ENCODE measurements around the gene JARID2. TPM values are rescaled to one million over a fixed set of nuclear protein-coding genes. Genes with fewer than 3 reads are reported as not detected.

Gene JARID2
- total and polyA plus RNA-seq, 9 of the 15 experiments (the other 6 are each of a cell fraction or from before 2014, with no cell fraction given): 5.0 to 29.0 (median 15.6) TPM

- TF ChIP-seq AFF4 (CRISPR knock-in tag; IDR thresholded peaks at IDR 0.05) (no peak), MBD1 (CRISPR knock-in tag; IDR thresholded peaks at IDR 0.05) (no peak), MXI1 (IDR thresholded peaks at IDR 0.05; ENCODE audit: low read depth, low read length) (no peak), MLX (CRISPR knock-in tag; conservative IDR thresholded peaks at IDR 0.05) (no peak), CHD4 (IDR thresholded peaks at IDR 0.05; ENCODE audit: insufficient read depth, insufficient replicate concordance, low read depth, low read length, poor library complexity, severe bottlenecking) (no peak), TEAD1 (CRISPR knock-in tag; IDR thresholded peaks at IDR 0.05) (0 out of 4 replicates have a peak, but pooled peaks of 1 of the 2 experiments have one; percentile 17), ZNF644 (tag; IDR thresholded peaks at IDR 0.05; ENCODE audit: low read depth) (no peak), SPI1 (IDR thresholded peaks at IDR 0.05; ENCODE audit: borderline replicate concordance, low read depth, low read length) (no peak), CTCF (IDR thresholded peaks at IDR 0.05 in 2 of 3, conservative IDR thresholded peaks at IDR 0.05 in 1 of 3; ENCODE audit: insufficient read depth in 2 of 3, low read depth in 1 of 3, low read length in 3 of 3) (peak; percentile 46 to 63 (median 50)), RBM22 (IDR thresholded peaks at IDR 0.05; ENCODE audit: low read depth, low read length, poor library complexity, severe bottlenecking) (no peak)
- TF ChIP-seq, protein P1, sequence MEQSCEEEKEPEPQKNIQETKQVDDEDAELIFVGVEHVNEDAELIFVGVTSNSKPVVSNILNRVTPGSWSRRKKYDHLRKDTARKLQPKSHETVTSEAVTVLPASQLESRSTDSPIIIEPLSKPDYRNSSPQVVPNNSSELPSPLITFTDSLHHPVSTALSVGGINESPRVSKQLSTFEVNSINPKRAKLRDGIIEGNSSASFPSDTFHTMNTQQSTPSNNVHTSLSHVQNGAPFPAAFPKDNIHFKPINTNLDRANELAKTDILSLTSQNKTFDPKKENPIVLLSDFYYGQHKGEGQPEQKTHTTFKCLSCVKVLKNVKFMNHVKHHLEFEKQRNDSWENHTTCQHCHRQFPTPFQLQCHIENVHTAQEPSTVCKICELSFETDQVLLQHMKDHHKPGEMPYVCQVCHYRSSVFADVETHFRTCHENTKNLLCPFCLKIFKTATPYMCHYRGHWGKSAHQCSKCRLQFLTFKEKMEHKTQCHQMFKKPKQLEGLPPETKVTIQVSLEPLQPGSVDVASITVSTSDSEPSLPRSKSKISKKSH (CRISPR knock-in tag; IDR thresholded peaks at IDR 0.05): no peak
- TF ChIP-seq, protein P2, sequence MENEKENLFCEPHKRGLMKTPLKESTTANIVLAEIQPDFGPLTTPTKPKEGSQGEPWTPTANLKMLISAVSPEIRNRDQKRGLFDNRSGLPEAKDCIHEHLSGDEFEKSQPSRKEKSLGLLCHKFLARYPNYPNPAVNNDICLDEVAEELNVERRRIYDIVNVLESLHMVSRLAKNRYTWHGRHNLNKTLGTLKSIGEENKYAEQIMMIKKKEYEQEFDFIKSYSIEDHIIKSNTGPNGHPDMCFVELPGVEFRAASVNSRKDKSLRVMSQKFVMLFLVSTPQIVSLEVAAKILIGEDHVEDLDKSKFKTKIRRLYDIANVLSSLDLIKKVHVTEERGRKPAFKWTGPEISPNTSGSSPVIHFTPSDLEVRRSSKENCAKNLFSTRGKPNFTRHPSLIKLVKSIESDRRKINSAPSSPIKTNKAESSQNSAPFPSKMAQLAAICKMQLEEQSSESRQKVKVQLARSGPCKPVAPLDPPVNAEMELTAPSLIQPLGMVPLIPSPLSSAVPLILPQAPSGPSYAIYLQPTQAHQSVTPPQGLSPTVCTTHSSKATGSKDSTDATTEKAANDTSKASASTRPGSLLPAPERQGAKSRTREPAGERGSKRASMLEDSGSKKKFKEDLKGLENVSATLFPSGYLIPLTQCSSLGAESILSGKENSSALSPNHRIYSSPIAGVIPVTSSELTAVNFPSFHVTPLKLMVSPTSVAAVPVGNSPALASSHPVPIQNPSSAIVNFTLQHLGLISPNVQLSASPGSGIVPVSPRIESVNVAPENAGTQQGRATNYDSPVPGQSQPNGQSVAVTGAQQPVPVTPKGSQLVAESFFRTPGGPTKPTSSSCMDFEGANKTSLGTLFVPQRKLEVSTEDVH (IDR thresholded peaks at IDR 0.05; ENCODE audit: low read depth, partially characterized antibody): no peak
Observed at GRCh38 chr6:15337582-15337981, 91.7 kb downstream of the JARID2 start (continued).

Measured in K562 (cell line).